ENCODE data around the gene EHMT2.

The EHMT2 gene

DNA sequence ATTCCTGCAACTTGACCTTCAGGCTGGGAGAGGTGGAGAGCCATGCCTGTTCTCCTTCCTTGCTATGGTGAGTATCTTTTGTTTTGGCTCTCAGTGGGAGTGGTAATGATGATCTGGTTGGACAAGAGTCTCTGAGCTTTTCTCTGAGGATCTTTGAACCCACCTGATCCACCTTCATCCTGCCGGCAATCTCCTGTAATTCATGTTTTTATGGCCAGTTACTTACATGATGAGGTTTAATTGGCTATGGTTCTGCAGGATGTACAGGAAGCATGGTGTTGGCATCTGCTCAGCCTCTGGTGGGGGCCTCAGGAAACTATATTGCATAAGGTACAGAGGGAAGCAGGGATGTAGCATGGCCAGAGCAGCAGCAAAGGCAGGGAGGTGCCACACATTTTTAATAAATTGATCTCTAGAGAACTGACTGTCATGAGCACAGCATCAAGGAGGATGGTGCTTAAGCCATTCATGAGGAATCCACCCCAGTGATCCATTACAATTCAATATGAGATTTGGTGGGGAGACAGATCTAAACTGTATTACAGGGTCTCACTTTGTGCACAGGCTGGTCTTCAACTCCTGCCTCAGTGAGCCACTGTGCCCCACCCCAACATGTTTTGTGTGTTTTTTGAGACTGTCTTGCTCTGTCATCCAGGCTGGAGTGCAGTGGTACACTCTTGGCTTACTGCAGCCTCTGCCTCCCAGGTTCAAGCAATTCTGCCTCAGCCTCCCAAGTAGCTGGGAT lies 60.0 kb downstream of the EHMT2 start:
- DNase-seq, result no peak

GRCh38 chr6:31836474-31837368 lies 60.8 kb downstream of the EHMT2 start:
- no peak for DNase-seq

DNA sequence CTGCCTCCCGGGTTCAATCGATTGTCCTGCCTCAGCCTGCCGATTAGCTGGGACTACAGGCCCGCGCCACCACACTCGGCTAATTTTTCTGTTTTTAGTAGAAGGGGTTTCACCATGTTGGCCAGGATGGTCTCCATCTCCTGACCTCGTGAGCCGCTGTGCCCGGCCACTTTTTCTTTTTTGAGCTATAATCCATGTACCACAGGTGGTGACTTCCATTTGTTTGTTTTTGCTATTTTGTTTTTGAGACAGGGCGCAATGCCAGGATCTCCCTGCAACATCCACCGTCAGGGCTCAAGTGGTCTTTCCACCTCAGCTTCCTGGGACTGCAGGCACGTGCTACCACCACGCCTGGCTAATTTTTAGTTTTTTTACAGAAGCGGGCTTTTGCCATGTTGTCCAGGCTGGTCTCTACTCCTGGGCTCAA lies 61.4 kb downstream of the EHMT2 start:
- DNase-seq, result no peak

- peak; percentile 82 to 89 for DNase-seq
Measured at GRCh38 chr6:31834367-31835250, 62.9 kb downstream of the EHMT2 start.

DNA sequence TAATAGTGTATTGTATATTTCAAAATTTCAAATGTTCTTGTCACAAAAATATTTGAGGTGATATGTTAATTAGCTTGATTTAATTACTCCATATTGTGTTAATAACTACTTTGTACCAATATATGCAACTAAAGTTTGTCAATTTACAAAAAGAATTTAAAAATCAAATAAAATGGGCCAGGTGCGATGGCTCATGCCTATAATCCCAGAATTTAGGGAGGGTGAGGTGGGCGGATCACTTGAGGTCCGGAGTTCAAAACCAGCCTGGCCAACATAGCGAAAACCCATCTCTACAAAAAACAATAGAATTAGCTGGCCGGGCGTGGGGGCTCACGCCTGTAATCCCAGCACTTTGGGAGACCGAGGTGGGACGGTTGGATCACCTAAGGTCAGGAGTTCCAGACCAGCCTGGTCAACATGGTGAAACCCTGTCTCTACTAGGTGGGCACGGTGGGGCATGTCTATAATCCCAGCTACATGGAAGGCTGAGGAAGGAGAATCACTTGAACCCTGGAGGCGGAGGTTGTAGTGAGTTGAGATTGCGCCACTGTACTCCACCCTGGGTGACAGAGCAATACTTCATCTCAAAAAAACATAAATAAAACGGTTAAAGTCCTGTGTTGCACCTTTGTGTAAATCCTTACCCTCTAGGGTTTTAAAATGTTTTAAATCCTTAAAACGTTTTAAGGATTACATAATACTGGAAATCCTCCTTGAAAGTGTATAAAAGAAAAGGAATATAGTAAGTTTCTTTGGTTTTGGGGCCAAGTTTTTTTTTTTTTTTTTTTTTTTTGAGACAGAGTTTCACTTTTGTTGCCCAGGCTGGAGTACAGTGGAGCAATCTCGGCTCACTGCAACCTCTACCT lies 65.9 kb downstream of the EHMT2 start:
- DNase-seq, result no peak

- no peak for DNase-seq
Measured at GRCh38 chr6:31830886-31831335, 66.6 kb downstream of the EHMT2 start.

All from NCI-H1930 (cell line).